OCI-LY7 (cell line): Measurements from ENCODE around the gene GLS2. TPM values are rescaled to one million over a fixed set of nuclear protein-coding genes. Genes with fewer than 3 reads are reported as not detected.

Experiments
- BruUV-seq: library from RNA; stranded (reverse); fragments of 400-500 nt; replicated peaks from 2 replicates; lab custom pipeline; 2021; lab: Mats Ljungman, UMichigan
- CTCF ChIA-PET: fragments of 300-600 bp; sonication (Branson Sonifier 250); formaldehyde crosslinking; loops from one replicate; lab custom pipeline; 2022; ENCODE audit warnings: antibody characterized with exemption; ENCODE audit not compliant: unreplicated experiment; lab: Charles Lee
- POLR2A ChIA-PET: fragments of 300-600 bp; sonication (Branson Sonifier 250); formaldehyde crosslinking; loops from one replicate; lab custom pipeline; 2022; ENCODE audit warnings: antibody characterized with exemption; lab: Charles Lee
- DNase-seq: peaks from one replicate; pipeline ENCODE4 v3.0.0-alpha.2; 2015; ENCODE audit warnings: low spot score
- H2AFZ ChIP-seq: fragments of 200-600 bp; sonication (generic), shearing (Covaris generic); 2 replicates; pipeline ENCODE4 v1.6.1; 2014; ENCODE audit warnings: mild to moderate bottlenecking, antibody characterized with exemption, low read length, moderate library complexity
- H3K27ac ChIP-seq: fragments of 200-600 bp; sonication (generic); 2 replicates; pipeline ENCODE4 v1.5.1; 2014; ENCODE audit warnings: mixed run types, low read depth, mild to moderate bottlenecking, moderate library complexity, low read length, inconsistent platforms; ENCODE audit not compliant: poor library complexity, severe bottlenecking
- H3K36me3 ChIP-seq: fragments of 200-600 bp; sonication (generic); 2 replicates; pipeline ENCODE4 v1.6.1; 2014; ENCODE audit warnings: mild to moderate bottlenecking, antibody characterized with exemption, low read length, moderate library complexity, mixed read lengths; ENCODE audit not compliant: insufficient read depth
- H3K4me1 ChIP-seq: fragments of 200-600 bp; sonication (generic); 2 replicates; pipeline ENCODE4 v1.5.1; 2014; ENCODE audit warnings: mild to moderate bottlenecking, low read length; ENCODE audit not compliant: insufficient read depth, poor library complexity, severe bottlenecking
- H3K4me2 ChIP-seq: fragments of 200-600 bp; sonication (generic); 2 replicates; pipeline ENCODE4 v1.6.1; 2014; ENCODE audit warnings: mild to moderate bottlenecking, low read length
- H3K4me3 ChIP-seq: fragments of 200-600 bp; sonication (generic); 2 replicates; pipeline ENCODE4 v1.5.1; 2014; ENCODE audit warnings: mild to moderate bottlenecking, low read depth, low read length; ENCODE audit not compliant: poor library complexity, severe bottlenecking
- H3K79me2 ChIP-seq: fragments of 200-600 bp; sonication (generic); 2 replicates; pipeline ENCODE4 v1.6.1; 2016; ENCODE audit warnings: low read depth, mild to moderate bottlenecking, low read length, moderate library complexity, mixed read lengths; ENCODE audit not compliant: insufficient read depth
- H3K9me2 ChIP-seq: fragments of 200-600 bp; sonication (generic); 2 replicates; pipeline ENCODE4 v1.6.1; 2016; ENCODE audit warnings: mild to moderate bottlenecking, low read length, mixed read lengths; ENCODE audit not compliant: insufficient read depth
- H3K9me3 ChIP-seq: fragments of 200-600 bp; sonication (generic); 2 replicates; pipeline ENCODE4 v1.6.1; 2014; ENCODE audit warnings: mild to moderate bottlenecking, mixed run types, low read length, mixed read lengths
- H4K20me1 ChIP-seq: fragments of 200-600 bp; sonication (generic); 2 replicates; pipeline ENCODE4 v1.6.1; 2014; ENCODE audit warnings: mild to moderate bottlenecking, antibody characterized with exemption, low read length, moderate library complexity, mixed read lengths; ENCODE audit not compliant: insufficient read depth
- CTCF ChIP-seq: fragments of 200-600 bp; sonication (generic); conservative IDR thresholded peaks from 2 replicates; pipeline ENCODE4 v1.5.1; 2014; ENCODE audit warnings: mild to moderate bottlenecking, antibody characterized with exemption, low read length, moderate library complexity, mixed read lengths
- EZH2phosphoT487 ChIP-seq: fragments of 200-600 bp; sonication (generic); IDR thresholded peaks from 2 replicates; pipeline ENCODE4 v1.6.1; 2018; ENCODE audit warnings: low read depth, borderline replicate concordance, mild to moderate bottlenecking, mixed run types, antibody characterized with exemption, low read length, moderate library complexity, mixed read lengths
- intact Hi-C: fragments of 100-400 bp; cut with micrococcal nuclease; formaldehyde crosslinking; loops from one replicate; pipeline ENCODE4 v1.10.0; 2022; ENCODE audit not compliant: unreplicated experiment
- total RNA-seq, 2 experiments: library from RNA; depleted of rRNA in 1 of 2; stranded (reverse); fragments of >200 nt in 1 of 2; shearing (Covaris generic) in 1 of 2; gene quantifications; 2 replicates each; pipeline ENCODE4 v1.2.3, GENCODE V29; 2014 to 2022

The GLS2 gene
- total RNA-seq, 2 experiments from 2014 or later = not detected

GRCh38 chr12:56425940-56426438 is 62.0 kb downstream of the GLS2 start:
- POLR2A ChIA-PET = interaction anchor here (0.6 to 1.8 kb wide), 6 partner anchors 10 to 720 kb away, joined by 3 to 5 read pairs (median 4); partner anchors contain the start of gene STAT2
- TF ChIP-seq EZH2phosphoT487 (no peak), CTCF (no peak)
- no peaks in the 10 kb centered on the region for H3K9me2 ChIP-seq
- H2AFZ ChIP-seq = no peak overlapping the region
- DNase-seq = no peak
- no TSS peak for BruUV-seq
- intact Hi-C loops = no loop called here
- no peaks in the 10 kb centered on the region for H3K4me1 ChIP-seq
- H4K20me1 ChIP-seq = no peaks in the 10 kb centered on the region
- CTCF ChIA-PET = no interaction called here
- H3K36me3 ChIP-seq = peaks cover 97% of the 10 kb centered on the region
- no peaks in the 10 kb centered on the region for H3K9me3 ChIP-seq
- no peak overlapping the region for H3K27ac ChIP-seq
- no peak overlapping the region for H3K4me3 ChIP-seq
- H3K79me2 ChIP-seq = no peaks in the 10 kb centered on the region
- H3K4me2 ChIP-seq = no peak overlapping the region

GRCh38 chr12:56425193-56425592 is 62.8 kb downstream of the GLS2 start:
- H3K4me3 ChIP-seq = no peak overlapping the region
- no TSS peak for BruUV-seq
- no peaks in the 10 kb centered on the region for H3K4me1 ChIP-seq
- no peak overlapping the region for H3K4me2 ChIP-seq
- CTCF ChIA-PET = no interaction called here
- POLR2A ChIA-PET = interaction anchor here (1.1 to 1.5 kb wide), 4 partner anchors 9 to 65 kb away, joined by 3 to 5 read pairs (median 4); partner anchors contain the start of gene STAT2
- no peaks in the 10 kb centered on the region for H3K79me2 ChIP-seq
- no peak for DNase-seq
- H4K20me1 ChIP-seq = no peaks in the 10 kb centered on the region
- no peak overlapping the region for H2AFZ ChIP-seq
- H3K27ac ChIP-seq = no peak overlapping the region
- H3K9me3 ChIP-seq = no peaks in the 10 kb centered on the region
- peaks cover 97% of the 10 kb centered on the region for H3K36me3 ChIP-seq
- intact Hi-C loops = no loop called here
- H3K9me2 ChIP-seq = no peaks in the 10 kb centered on the region
- TF ChIP-seq EZH2phosphoT487 (no peak), CTCF (no peak)

Other genes with a start within 250 kb of the GLS2 start
- 7.0 and 11.7 TPM in 2 replicates for gene ANKRD52, start 229.8 kb downstream of the GLS2 start, total RNA-seq (2014; rRNA removed; shearing (Covaris generic))
- gene ANKRD52, start 229.8 kb downstream of the GLS2 start, total RNA-seq (2022) = 35.0 and 35.6 TPM in 2 replicates
- 15.8 and 22.1 TPM in 2 replicates for gene COQ10A, start 221.2 kb downstream of the GLS2 start, total RNA-seq (2014; rRNA removed; shearing (Covaris generic))
- gene COQ10A, start 221.2 kb downstream of the GLS2 start, total RNA-seq (2022) = 20.6 and 28.9 TPM in 2 replicates
- 150 and 154 TPM in 2 replicates for gene CS, start 187.8 kb downstream of the GLS2 start, total RNA-seq (2014; rRNA removed; shearing (Covaris generic))
- gene CS, start 187.8 kb downstream of the GLS2 start, total RNA-seq (2022) = 262 and 281 TPM in 2 replicates
- 62.8 and 75.5 TPM in 2 replicates for gene CNPY2, start 172.2 kb downstream of the GLS2 start, total RNA-seq (2014; rRNA removed; shearing (Covaris generic))
- gene CNPY2, start 172.2 kb downstream of the GLS2 start, total RNA-seq (2022) = 80.2 and 85.5 TPM in 2 replicates
- 69.9 and 106 TPM in 2 replicates for gene PAN2, start 154.2 kb downstream of the GLS2 start, total RNA-seq (2014; rRNA removed; shearing (Covaris generic))
- gene PAN2, start 154.2 kb downstream of the GLS2 start, total RNA-seq (2022) = 117 and 132 TPM in 2 replicates
- 16.3 and 18.3 TPM in 2 replicates for gene IL23A, start 149.3 kb downstream of the GLS2 start, total RNA-seq (2014; rRNA removed; shearing (Covaris generic))
- gene IL23A, start 149.3 kb downstream of the GLS2 start, total RNA-seq (2022) = 9.8 and 12.7 TPM in 2 replicates
- 75.3 and 89.0 TPM in 2 replicates for gene STAT2, start 128.1 kb downstream of the GLS2 start, total RNA-seq (2014; rRNA removed; shearing (Covaris generic))
- gene STAT2, start 128.1 kb downstream of the GLS2 start, total RNA-seq (2022) = 126 and 135 TPM in 2 replicates
- gene APOF, start 125.3 kb downstream of the GLS2 start, total RNA-seq (2014; rRNA removed; shearing (Covaris generic)) = 0.16 TPM in 1 of 2 replicates, not detected in the other
- 0.20 and 0.38 TPM in 2 replicates for gene APOF, start 125.3 kb downstream of the GLS2 start, total RNA-seq (2022)
- 44.8 and 46.5 TPM in 2 replicates for gene TIMELESS, start 38.7 kb downstream of the GLS2 start, total RNA-seq (2014; rRNA removed; shearing (Covaris generic))
- gene TIMELESS, start 38.7 kb downstream of the GLS2 start, total RNA-seq (2022) = 103 and 115 TPM in 2 replicates
- not detected in 2 replicates for gene MIP, start 33.5 kb downstream of the GLS2 start, total RNA-seq (2014; rRNA removed; shearing (Covaris generic))
- gene MIP, start 33.5 kb downstream of the GLS2 start, total RNA-seq (2022) = 0.57 TPM in 1 of 2 replicates, not detected in the other
- 5.3 and 5.9 TPM in 2 replicates for gene SPRYD4, start 19.6 kb downstream of the GLS2 start, total RNA-seq (2014; rRNA removed; shearing (Covaris generic))
- 6.9 and 7.5 TPM in 2 replicates for gene SPRYD4, start 19.6 kb downstream of the GLS2 start, total RNA-seq (2022)
- gene RBMS2, start 33.7 kb upstream of the GLS2 start, total RNA-seq (2014; rRNA removed; shearing (Covaris generic)) = 0.32 and 2.2 TPM in 2 replicates
- gene RBMS2, start 33.7 kb upstream of the GLS2 start, total RNA-seq (2022) = 0.27 and 1.1 TPM in 2 replicates
- 37.5 and 40.6 TPM in 2 replicates for gene BAZ2A, start 142.2 kb upstream of the GLS2 start, total RNA-seq (2014; rRNA removed; shearing (Covaris generic))
- gene BAZ2A, start 142.2 kb upstream of the GLS2 start, total RNA-seq (2022) = 139 and 153 TPM in 2 replicates
- gene ATP5F1B, start 157.8 kb upstream of the GLS2 start, total RNA-seq (2014; rRNA removed; shearing (Covaris generic)) = 348 and 385 TPM in 2 replicates
- gene ATP5F1B, start 157.8 kb upstream of the GLS2 start, total RNA-seq (2022) = 732 and 737 TPM in 2 replicates
- 77.3 and 91.2 TPM in 2 replicates for gene PTGES3, start 200.1 kb upstream of the GLS2 start, total RNA-seq (2014; rRNA removed; shearing (Covaris generic))
- 231 and 269 TPM in 2 replicates for gene PTGES3, start 200.1 kb upstream of the GLS2 start, total RNA-seq (2022)
- gene NACA, start 237.1 kb upstream of the GLS2 start, total RNA-seq (2014; rRNA removed; shearing (Covaris generic)) = 1,560 and 1,723 TPM in 2 replicates
- 879 and 892 TPM in 2 replicates for gene NACA, start 237.1 kb upstream of the GLS2 start, total RNA-seq (2022)